ACHN (cell line): ENCODE data around the gene OR52N1.

Source experiments
- DNase-seq: peaks from one replicate; pipeline ENCODE4 v3.0.0-alpha.2; 2015
- in situ Hi-C: cut with HindIII; loops from 2 replicates; pipeline ENCODE4 v1.10.0; 2017; ENCODE audit warnings: low sequenced_read_pairs, low pct_ligation_motif_present, low pct_unique_long_range_greater_than_20kb

The OR52N1 gene

GRCh38 chr11:5737670-5738392 lies 53.2 kb downstream of the OR52N1 start:
- in situ Hi-C loops: no loop called here
- no peak for DNase-seq

- DNase-seq: no peak
- in situ Hi-C loops: no loop called here
Measured at GRCh38 chr11:5737091-5737490, 54.0 kb downstream of the OR52N1 start.
